NOMO-1 (cell line): ENCODE measurements around the gene EIF5.

ENCODE experiments used
- DNase-seq, 2 experiments: peaks; one replicate each; lab custom pipeline; 2025; ENCODE audit not compliant: unreplicated experiment in 2 of 2; lab: John Stamatoyannopoulos, UW

EIF5 gene

GRCh38 chr14:103308717-103309616 lies 25.1 kb upstream of the EIF5 start:
- no peak for DNase-seq

GRCh38 chr14:103310576-103311095 lies 23.4 kb upstream of the EIF5 start:
- DNase-seq, result no peak

- DNase-seq, result no peak
Observed at GRCh38 chr14:103311171-103311997, 22.7 kb upstream of the EIF5 start.

- no peak for DNase-seq
Observed at GRCh38 chr14:103312006-103312635, 21.9 kb upstream of the EIF5 start.

- no peak for DNase-seq
Observed at GRCh38 chr14:103313704-103314103, 20.3 kb upstream of the EIF5 start.

- DNase-seq, result no peak
Observed at GRCh38 chr14:103314496-103315277, 19.4 kb upstream of the EIF5 start.

- no peak for DNase-seq
Observed at GRCh38 chr14:103315351-103315911, 18.6 kb upstream of the EIF5 start.

- DNase-seq, result no peak
Observed at GRCh38 chr14:103315941-103316340, 18.1 kb upstream of the EIF5 start.

GRCh38 chr14:103316721-103317121 lies 17.3 kb upstream of the EIF5 start:
- no peak for DNase-seq

- DNase-seq, result peak; percentile 42 to 51
Observed at GRCh38 chr14:103317251-103317650, 16.8 kb upstream of the EIF5 start.

- peak in 1 of 2 experiments; percentile 7 for DNase-seq
Observed at GRCh38 chr14:103317976-103318580, 16.0 kb upstream of the EIF5 start.

- no peak for DNase-seq
Observed at GRCh38 chr14:103318750-103319419, 15.2 kb upstream of the EIF5 start.

- DNase-seq, result no peak
Observed at GRCh38 chr14:103319422-103319821, 14.6 kb upstream of the EIF5 start.

- no peak for DNase-seq
Observed at GRCh38 chr14:103326078-103326477, 8.0 kb upstream of the EIF5 start.

GRCh38 chr14:103328941-103329340 lies 5.1 kb upstream of the EIF5 start:
- no peak for DNase-seq

- DNase-seq, result peak; percentile 68
Observed at GRCh38 chr14:103329401-103330347, 4.4 kb upstream of the EIF5 start.

- peak in 1 of 2 experiments; percentile 6 for DNase-seq
Observed at GRCh38 chr14:103330536-103330935, 3.5 kb upstream of the EIF5 start.
